OCI-LY1 (cell line): ENCODE results near the gene MMP24OS.
A peak's percentile ranks its signal among the peaks of the same experiment; 100 is the strongest.

ENCODE experiments used
- EZH2 ChIP-seq: fragments of 200-600 bp; sonication (generic), shearing (Covaris generic); IDR thresholded peaks from 2 replicates; pipeline ENCODE4 v1.8.0; 2017; ENCODE audit warnings: borderline replicate concordance, mixed run types, mild to moderate bottlenecking, antibody characterized with exemption, low read length, moderate library complexity, mixed read lengths
- TF ChIP-seq, protein P1 (sequence below): fragments of 200-600 bp; sonication (generic), shearing (Covaris generic); IDR thresholded peaks from 2 replicates; pipeline ENCODE4 v1.5.1; 2017; ENCODE audit warnings: mild to moderate bottlenecking, antibody characterized with exemption, low read length, moderate library complexity, mixed read lengths

DNA sequence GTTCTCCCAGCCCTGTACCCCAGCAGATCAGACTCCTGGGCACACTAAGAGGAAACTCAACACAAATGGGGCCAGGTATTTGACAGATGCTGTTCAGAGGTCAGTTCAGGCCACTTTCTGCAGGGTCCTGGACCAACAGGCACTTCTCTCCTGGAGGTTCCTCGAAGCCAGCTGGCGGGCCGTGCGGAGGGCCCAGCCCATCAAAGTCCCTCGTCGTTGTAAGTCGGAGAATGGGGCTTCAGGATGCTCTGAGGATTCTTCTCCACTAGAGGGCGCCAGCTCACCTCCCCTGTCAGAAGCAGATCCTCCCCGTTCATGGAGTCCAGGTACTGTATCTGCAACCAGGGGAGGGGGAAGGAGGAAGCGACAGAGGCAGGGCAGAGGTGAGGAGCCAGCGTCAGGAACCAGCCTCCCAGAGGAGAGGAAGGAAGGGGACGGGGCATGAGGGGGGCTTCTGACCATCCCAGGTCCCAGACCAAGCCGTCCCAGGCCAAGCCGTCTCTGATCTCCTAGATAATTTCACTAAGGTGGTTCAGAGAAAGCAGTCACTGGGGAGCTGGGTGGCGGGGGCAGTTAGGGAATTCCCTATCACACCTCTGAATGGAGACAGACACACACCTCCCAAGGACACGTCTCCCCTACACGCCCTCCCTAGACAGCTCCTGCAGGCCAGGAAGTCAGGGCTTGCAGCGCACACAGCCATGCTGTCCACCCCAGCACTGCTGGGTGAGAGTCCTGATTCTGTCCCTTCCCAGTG, 26.0 kb upstream of the MMP24OS start:
- TF ChIP-seq, protein P1, sequence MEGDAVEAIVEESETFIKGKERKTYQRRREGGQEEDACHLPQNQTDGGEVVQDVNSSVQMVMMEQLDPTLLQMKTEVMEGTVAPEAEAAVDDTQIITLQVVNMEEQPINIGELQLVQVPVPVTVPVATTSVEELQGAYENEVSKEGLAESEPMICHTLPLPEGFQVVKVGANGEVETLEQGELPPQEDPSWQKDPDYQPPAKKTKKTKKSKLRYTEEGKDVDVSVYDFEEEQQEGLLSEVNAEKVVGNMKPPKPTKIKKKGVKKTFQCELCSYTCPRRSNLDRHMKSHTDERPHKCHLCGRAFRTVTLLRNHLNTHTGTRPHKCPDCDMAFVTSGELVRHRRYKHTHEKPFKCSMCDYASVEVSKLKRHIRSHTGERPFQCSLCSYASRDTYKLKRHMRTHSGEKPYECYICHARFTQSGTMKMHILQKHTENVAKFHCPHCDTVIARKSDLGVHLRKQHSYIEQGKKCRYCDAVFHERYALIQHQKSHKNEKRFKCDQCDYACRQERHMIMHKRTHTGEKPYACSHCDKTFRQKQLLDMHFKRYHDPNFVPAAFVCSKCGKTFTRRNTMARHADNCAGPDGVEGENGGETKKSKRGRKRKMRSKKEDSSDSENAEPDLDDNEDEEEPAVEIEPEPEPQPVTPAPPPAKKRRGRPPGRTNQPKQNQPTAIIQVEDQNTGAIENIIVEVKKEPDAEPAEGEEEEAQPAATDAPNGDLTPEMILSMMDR: peak; percentile 93
- TF ChIP-seq EZH2: no peak
